ENCODE results near the gene VTN.
A peak's percentile ranks its signal among the peaks of the same experiment; 100 is the strongest.

The VTN gene

GRCh38 chr17:28372203-28372944 lies 2.3 kb upstream of the VTN start:
- Histone ChIP-seq H3K4me3 (peak overlapping the region; percentile 43 to 55 (median 48)), H3K27ac (peak overlapping the region in 16 of 21 experiments; percentile 23 to 72 (median 56))

GRCh38 chr17:28371245-28372202 lies 1.4 kb upstream of the VTN start, which contains the start of gene SARM1:
Gene SARM1, plus strand, starts transcription at chr17:28371694. Its CDS starts 339 bp downstream, at chr17:28372033.
- peak within 1 kb of the TSS; percentile 43 to 55 (median 48) for H3K4me3 ChIP-seq
- peak within 1 kb of the TSS in 17 of 21 experiments; percentile 18 to 72 (median 54) for H3K27ac ChIP-seq

- Histone ChIP-seq H3K27ac (peak overlapping the region in 7 of 21 experiments; percentile 17 to 69 (median 30)), H3K4me3 (no peak overlapping the region)
Measured at GRCh38 chr17:28370744-28371103, 617 bp upstream of the VTN start.

- Histone ChIP-seq H3K27ac (peak overlapping the region in 3 of 21 experiments; percentile 29 to 64 (median 42)), H3K4me3 (no peak overlapping the region)
Measured at GRCh38 chr17:28369684-28370034, 448 bp downstream of the VTN start.

GRCh38 chr17:28368915-28369683 lies 1.0 kb downstream of the VTN start:
- no peak overlapping the region for H3K4me3 ChIP-seq
- no peak overlapping the region for H3K27ac ChIP-seq

GRCh38 chr17:28368306-28368831 lies 1.7 kb downstream of the VTN start:
- Histone ChIP-seq H3K4me3 (no peak overlapping the region), H3K27ac (no peak overlapping the region)

GRCh38 chr17:28367641-28368305 lies 2.3 kb downstream of the VTN start:
- Histone ChIP-seq H3K4me3 (no peak overlapping the region), H3K27ac (no peak overlapping the region)

- Histone ChIP-seq H3K4me3 (no peak overlapping the region), H3K27ac (no peak overlapping the region)
Measured at GRCh38 chr17:28366605-28367004, 3.5 kb downstream of the VTN start.

- Histone ChIP-seq H3K4me3 (no peak overlapping the region), H3K27ac (no peak overlapping the region)
Measured at GRCh38 chr17:28365487-28365886, 4.6 kb downstream of the VTN start.

GRCh38 chr17:28364665-28365363 lies 5.3 kb downstream of the VTN start, which contains the start of gene SEBOX:
Gene SEBOX, minus strand, starts transcription at chr17:28365199. Its CDS starts 48 bp downstream, at chr17:28365151.
- H3K27ac ChIP-seq: no peak within 1 kb of the TSS
- H3K4me3 ChIP-seq: no peak within 1 kb of the TSS

- no peak overlapping the region for H3K4me3 ChIP-seq
Measured at GRCh38 chr17:28363776-28364650, 6.1 kb downstream of the VTN start.

GRCh38 chr17:28363186-28363585 lies 6.9 kb downstream of the VTN start:
- no peak overlapping the region for H3K27ac ChIP-seq
- no peak overlapping the region for H3K4me3 ChIP-seq

More at GRCh38 chr17:28363776-28364650, 6.1 kb downstream of the VTN start:
- no peak overlapping the region for H3K27ac ChIP-seq

GRCh38 chr17:28357901-28358197 lies 12.3 kb downstream of the VTN start:
- H3K27ac ChIP-seq: peak overlapping the region in 20 of 21 experiments; percentile 76 to 99 (median 94)

GRCh38 chr17:28357061-28357900 lies 12.8 kb downstream of the VTN start, which contains the start of gene POLDIP2:
Gene POLDIP2, minus strand, starts transcription at chr17:28357527. Its CDS starts 79 bp downstream, at chr17:28357448.
- Histone ChIP-seq H3K27ac (peak within 1 kb of the TSS; percentile 63 to 99 (median 94)), H3K4me3 (peak within 1 kb of the TSS; percentile 62 to 100 (median 84))

More at GRCh38 chr17:28357901-28358197, 12.3 kb downstream of the VTN start:
- peak overlapping the region; percentile 62 to 100 (median 84) for H3K4me3 ChIP-seq

- no peak overlapping the region for H3K27ac ChIP-seq
Measured at GRCh38 chr17:28350271-28350670, 19.8 kb downstream of the VTN start.

GRCh38 chr17:28348979-28349378 lies 21.1 kb downstream of the VTN start:
- Histone ChIP-seq H3K27ac (no peak overlapping the region), H3K4me3 (no peak overlapping the region)

More at GRCh38 chr17:28350271-28350670, 19.8 kb downstream of the VTN start:
- H3K4me3 ChIP-seq: no peak overlapping the region
